DMS153 (cell line): ENCODE measurements around the gene DNAJA3.
A peak's percentile ranks its signal among the peaks of the same experiment; 100 is the strongest.

ENCODE experiments used
- DNase-seq: peaks from one replicate; lab custom pipeline; 2025; lab: John Stamatoyannopoulos, UW

Gene DNAJA3

DNA sequence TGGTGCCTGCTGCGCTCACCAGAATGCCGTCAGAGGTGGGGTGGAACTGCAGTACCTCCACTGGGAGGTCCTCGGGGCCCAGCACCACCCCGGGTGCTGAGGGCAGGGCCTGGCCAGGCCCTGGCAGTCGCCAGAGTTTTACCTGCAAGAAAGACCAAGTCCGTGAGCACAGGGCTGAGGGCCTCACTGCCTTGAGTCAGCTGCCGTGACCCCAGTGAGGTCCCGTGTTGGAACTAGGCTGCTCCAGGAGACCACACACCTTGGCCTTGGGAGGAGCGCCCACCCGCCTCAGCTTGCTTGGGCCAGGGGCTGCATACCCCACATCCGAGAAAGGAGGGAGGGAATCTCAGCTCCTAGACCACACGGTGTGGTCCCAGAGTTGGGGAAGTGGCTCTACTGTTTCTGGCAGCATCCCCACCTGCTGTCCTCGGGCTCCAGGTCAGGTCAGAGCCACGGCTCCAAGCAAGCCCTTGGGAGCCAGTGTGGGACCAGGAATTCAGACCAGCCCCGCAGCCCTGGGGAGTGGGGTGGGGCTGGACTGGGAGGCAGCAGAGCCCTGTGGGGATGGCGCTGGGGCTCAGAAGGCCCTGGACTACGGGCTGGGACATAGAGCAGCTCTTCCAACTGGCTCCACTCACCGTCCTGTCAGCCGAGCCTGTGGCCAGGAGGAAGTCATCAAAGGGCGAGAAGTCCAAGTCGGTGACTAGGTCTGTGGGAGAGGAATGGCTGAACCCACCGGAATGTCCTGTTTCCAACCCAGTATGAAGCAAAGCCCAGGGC, 17.9 kb upstream of the DNAJA3 start:
- no peak for DNase-seq

DNA sequence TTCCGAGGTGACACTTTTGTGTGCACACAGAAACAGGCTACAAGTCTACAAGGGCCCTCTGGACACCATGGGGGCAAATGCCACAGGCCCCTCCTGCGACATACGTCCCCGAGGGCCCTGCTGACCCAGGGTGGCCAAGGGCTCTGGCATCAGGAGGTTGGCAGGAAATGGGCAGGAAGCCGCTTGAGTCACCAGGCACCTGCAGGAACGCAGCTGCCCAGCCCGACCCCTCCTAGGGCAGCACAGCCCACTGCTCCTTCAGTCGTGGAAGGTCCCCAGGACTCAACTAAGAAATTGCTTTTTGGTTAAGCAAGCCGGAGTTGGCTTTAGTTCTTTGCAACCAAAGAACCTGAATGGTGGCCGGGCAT, 17.4 kb upstream of the DNAJA3 start:
- no peak for DNase-seq

DNA sequence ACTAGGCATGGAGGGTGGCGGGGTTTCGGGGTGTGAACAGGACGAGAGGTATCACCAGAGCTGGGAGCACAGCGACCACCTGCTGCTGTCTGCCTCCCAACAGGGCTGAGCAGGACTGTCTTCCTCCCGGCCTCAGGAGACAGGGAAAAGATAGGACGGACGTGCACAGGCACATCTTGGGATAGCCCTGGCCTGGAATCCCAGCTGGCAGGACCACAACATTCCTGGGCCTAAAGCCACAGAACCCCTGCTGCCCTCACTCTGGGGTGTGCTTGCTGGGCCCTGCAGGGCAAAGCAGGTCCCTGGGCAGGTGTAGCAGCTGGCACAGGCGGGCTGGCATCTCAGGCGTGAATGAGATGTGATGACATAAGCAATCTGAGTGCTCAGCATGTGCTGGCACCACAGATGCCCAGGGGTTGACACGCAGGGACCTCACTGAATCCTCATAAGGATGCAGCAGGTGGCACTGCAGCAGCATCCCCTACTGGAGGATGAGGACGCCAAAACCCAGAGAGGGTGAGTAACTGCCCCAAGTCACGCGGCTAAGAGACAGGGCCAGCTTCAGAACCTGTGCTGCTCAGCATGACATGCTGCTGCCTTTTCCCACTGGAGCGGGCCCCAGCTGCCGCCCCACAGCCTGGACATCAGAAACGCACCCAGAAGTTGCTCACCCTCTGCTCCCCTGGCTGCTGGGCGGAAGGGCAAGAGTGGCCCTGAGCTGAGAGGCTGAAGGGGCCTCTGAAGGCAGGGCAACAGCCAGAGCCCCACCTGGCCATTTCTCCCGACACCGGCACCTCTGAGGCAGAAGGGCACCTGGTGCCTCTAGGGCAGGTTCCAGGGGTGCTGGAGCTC, 16.4 kb upstream of the DNAJA3 start:
- DNase-seq, result no peak

GRCh38 chr16:4410335-4411075, 15.2 kb upstream of the DNAJA3 start:
- DNase-seq, result peak; percentile 82

GRCh38 chr16:4411684-4412083, 14.0 kb upstream of the DNAJA3 start:
- no peak for DNase-seq

DNA sequence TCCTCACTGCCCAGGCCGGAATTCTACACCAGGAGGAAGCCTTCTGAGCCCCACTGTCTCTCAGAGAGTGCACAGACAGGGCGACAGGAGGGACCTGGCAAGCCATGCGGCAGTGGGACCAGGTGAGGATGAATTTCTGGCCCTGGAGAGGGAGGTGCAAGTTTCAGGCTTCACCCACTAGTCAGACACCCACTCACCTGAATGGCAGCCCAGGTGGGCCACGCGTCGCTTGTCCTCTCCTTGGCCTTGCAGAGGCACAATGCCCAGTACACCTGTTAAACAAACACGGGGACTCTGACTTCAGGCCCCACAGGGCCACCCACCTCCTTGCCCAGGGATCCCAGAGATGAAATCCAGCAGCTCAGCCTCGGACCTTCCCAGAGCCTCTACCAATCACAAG, 13.5 kb upstream of the DNAJA3 start:
- DNase-seq, result no peak

GRCh38 chr16:4412854-4413253, 12.8 kb upstream of the DNAJA3 start:
- no peak for DNase-seq

DNA sequence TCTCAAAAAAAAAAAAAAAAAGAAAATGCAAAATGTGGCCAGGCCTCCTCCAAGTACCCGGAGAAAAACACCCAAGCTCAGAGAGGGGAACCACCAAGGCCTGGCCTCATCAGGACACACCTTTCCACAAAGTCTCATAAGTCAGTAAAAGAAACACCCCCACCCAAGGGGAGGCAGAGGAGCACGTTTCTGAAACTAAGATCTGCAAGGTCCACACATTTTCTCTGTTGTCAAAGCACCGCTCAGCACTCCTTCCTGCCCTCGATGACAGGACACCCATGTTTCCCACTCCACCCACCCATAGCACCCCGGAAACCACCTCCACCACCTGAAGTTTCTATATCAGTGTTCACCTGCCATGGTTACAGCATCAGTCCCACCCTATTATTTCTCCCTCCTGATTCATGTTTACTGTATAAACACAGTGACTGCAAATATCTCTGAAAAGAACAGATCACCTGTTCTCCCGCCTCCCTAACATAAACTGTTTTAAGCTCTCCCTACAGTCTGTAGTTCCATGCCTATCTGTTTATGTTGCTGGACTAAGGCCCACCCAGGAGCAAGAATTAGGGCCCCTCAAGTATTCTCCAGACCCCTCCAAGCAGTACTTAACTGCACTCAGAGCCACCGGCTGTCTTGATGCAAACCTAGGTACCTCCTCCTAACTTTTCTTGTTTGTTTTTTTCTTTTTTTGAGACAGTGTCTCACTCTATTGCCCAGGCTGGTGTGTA, 11.3 kb upstream of the DNAJA3 start:
- peak; percentile 69 for DNase-seq

GRCh38 chr16:4415538-4416199, 10.0 kb upstream of the DNAJA3 start:
- no peak for DNase-seq

- DNase-seq, result peak; percentile 89
Measured at GRCh38 chr16:4416200-4417032, 9.3 kb upstream of the DNAJA3 start, which contains the start of gene CORO7. CORO7 (minus strand) TSS chr16:4416596; CDS start chr16:4416518, 78 bp downstream.

GRCh38 chr16:4419402-4419959, 6.2 kb upstream of the DNAJA3 start:
- DNase-seq, result no peak

GRCh38 chr16:4420505-4421105, 5.1 kb upstream of the DNAJA3 start:
- DNase-seq, result no peak

DNA sequence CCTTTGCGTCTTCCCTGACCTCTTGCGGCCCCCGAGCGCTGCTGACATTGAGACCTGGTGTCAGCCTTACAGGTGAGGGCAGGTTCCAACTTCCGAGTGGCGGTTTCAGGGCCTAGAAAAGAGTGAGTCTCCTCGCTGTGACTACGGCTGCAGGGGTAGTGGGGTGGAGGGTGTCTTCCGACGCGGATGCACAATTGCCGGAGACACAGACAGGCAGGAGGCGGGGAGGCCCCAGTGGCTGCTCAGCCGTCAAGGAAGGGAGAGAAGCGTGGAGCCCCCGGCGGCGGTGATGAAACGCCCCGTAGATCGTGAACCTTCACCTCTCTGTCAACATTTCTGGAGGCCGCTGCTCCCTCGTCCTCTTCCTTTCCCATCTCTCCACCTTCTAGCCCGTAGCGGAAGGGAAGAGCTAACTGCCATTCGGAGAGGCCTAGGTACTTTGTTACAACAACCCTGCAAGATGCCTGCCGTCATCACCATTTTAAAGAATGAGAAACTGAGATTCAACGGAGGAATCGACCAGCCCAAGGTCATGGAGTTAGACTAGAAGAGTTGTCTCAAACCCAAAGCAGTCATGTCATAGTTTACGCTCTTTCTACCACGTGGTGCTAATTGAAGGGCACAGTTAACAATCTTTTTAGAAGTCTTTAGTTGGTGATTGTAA, 485 bp downstream of the DNAJA3 start:
- no peak for DNase-seq

GRCh38 chr16:4426722-4427372, 1.2 kb downstream of the DNAJA3 start:
- DNase-seq, result no peak

GRCh38 chr16:4428500-4428899, 2.8 kb downstream of the DNAJA3 start:
- no peak for DNase-seq

- no peak for DNase-seq
Measured at GRCh38 chr16:4431023-4431422, 5.4 kb downstream of the DNAJA3 start.

DNA sequence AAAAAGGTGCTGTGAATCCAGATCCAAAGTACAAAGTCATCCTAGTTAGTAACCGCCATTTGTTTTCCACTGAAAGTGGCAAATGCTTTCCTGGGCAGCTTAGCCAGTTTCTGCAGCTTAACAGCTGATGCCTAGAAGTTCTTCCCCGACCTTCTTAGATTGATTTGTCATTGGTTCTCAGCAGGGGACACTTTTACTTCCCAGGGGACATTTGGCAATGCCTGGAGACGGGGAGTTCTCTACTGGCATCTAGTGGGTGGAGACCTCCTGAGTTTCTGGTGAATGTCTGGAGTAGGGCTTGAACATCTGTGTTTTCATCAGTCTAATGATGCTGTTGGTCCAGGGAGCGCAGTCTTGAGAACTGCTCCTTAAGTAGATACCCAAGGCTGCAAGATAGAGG, 7.6 kb downstream of the DNAJA3 start:
- no peak for DNase-seq
